ENCODE results near the gene WDR5.

Gene WDR5

DNA sequence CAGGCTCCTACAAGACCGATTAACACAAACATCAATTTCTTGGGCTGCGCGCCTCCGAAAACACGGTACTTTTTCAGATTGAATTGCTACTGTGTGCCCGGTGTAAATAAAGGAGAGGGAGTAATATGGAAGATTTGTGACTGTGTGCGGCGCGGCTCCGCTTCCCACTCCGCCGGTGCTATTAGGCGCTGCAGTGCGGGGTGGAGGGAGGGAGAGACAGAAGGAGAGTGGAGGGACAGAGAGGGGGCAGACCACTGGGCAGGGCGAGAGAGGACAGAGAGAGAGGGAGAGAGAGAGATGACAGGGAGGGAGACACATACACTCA lies 53.2 kb downstream of the WDR5 start:
- DNase-seq (ENCODE audit: low read depth), result no peak

DNA sequence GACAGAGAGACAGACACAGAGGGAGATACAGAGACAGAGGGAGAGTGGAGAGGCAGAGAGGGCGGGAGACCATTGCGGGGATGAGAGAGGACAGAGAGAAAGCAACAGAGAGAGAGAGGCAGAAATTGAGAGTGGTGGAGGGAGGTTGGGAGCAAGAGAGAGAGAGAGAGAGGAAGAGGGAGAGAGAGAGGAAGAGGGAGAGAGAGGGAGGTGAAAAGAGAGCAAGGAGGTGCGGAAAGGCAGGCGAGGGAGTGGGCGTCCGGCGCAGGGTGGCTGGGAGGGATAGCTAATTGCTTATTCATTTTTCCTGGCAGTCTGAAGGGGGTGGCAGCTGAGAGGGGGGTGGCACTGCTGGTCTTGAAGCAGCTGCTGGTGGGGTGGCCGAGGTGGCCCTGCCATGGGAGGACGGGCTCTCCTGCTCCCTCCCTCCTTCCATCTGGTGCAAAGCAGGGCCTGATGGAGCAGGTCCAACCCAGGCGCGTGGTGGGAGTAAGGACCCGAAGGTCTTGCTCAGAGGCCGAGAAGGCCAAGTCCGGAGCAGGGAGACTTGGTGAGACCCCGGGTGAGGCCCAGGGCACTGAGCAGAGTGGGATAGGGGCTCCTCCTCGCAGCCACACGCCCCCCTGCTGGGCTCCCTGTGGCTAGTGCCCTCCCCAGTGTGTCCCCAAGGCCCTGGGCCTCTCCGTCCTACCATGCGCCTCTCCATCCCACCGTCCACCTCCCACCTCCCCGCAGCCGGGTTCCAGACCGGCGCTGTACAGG lies 53.8 kb downstream of the WDR5 start:
- DNase-seq (ENCODE audit: low read depth), result no peak

- no peak for DNase-seq (ENCODE audit: low read depth)
Measured at GRCh38 chr9:134190232-134191121, 54.6 kb downstream of the WDR5 start.

DNA sequence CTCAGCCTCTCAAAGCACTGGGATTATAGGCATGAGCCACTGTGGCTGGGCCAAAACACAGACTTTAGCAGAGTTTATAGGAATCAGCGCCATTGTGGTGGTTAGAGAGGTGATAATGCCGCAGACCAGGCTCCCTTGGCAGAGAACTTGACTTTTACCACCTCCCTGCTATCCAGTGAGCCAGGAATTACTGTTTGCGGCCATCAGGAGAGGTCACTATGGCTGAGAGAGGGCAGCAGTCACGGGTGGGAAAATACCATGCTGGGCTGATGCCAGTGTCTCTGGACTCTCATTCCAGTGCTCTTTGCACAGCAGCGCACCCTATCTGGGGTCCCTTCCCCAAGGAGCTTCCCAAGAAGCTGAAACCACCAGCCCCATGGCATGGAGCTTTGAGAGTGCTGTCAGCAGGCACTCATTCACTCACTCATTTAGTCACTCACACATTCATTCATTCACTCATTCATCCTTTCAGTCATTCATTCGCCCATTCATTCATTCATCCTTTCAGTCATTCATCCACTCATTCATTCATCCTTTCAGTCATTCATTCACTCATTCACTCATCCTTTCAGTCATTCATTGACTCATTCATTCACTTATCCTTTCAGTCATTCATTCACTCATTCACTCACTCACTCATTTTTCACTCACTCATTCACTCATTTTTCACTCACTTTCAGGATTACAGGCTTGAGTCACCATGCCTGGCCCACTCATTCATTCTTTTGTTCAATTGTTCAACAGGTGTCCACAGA lies 55.8 kb downstream of the WDR5 start:
- DNase-seq (ENCODE audit: low read depth), result no peak

GRCh38 chr9:134192311-134192950 lies 56.5 kb downstream of the WDR5 start:
- DNase-seq (ENCODE audit: low read depth), result no peak

DNA sequence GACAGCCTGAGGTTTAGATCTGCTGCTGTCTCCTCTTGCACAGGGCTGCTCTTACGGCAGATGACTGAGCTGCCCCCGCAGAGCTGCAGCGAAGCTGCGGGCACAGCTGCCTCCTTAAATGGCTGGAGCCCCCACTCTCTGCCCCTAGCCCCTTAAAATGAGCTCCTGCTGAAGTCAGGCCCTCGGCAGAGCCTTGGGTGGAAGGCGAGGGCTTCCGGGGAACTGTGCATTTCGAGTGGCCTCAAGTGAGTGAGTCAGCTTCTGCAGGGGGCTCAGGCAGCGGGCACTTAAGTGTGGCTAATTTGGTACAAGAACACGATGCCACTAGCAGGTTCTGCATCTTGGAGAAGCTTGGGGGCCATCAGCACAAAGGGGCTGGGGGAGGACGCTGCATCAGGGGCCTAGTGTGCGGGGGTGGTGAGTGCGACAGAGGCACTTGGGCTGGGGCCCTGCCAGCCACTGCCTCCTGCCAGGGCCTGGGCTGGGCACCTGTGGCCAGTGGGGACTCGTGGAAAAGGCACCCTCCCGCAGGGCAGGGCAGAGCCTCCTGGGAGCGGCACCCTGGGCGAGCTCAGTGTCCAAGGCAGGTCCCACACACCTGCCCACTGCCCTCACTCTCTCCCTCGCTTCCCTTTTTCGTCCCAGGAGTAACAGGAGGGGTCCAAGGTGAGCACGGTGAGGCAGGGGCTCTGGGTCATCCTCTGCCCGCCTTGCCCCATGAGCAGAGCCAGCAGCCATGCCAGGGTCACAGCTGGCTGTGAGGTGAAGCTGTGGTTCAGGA lies 57.3 kb downstream of the WDR5 start:
- DNase-seq (ENCODE audit: low read depth), result no peak

DNA sequence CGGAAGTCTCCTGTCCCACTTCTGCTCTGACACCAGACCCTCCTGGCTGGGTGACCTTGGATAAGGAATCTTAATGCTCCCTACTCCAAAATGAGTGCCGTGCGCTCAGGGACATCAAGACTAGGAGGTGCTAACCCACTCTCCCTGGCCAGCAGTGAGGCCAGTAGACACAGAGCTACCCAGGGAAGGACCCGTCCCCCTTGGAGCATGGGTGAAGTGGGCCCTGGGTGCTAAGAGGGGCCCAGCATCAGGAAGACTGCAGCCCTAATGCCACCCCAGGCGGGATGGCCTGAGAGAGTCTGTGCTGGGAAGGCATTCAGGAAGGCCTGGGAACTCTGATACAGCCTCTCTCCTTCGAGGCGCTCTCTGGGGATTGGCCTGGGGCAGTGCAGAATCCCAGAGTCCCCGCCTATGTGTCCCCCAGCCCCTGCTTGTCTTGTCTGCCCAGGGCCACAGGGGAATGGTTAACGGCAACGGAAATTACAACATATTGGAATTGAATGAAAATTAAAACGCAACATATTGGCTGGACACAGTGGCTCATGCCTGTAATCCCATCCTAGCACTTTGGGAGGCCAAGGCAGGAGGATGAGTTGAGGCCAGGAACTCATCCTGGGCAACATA lies 58.1 kb downstream of the WDR5 start:
- DNase-seq (ENCODE audit: low read depth), result no peak

DNA sequence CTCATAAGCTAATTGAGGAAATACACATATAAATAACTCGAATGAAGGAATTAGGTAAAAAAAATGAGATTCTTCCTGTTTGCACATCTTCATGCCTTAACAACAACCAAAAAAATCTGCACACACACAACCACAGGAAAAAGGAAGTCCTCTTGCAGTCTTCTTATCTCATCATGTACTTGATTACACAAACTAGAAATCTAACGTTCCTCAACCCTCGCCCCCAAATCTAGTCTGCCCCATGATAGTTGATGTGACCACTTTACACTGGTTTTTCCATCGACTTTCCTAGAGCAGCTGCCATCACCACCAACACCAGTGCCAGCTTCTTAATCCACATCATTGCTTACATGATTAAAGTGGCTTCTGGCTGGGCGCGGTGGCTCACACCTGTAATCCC lies 59.7 kb downstream of the WDR5 start:
- no peak for DNase-seq (ENCODE audit: low read depth)

DNA sequence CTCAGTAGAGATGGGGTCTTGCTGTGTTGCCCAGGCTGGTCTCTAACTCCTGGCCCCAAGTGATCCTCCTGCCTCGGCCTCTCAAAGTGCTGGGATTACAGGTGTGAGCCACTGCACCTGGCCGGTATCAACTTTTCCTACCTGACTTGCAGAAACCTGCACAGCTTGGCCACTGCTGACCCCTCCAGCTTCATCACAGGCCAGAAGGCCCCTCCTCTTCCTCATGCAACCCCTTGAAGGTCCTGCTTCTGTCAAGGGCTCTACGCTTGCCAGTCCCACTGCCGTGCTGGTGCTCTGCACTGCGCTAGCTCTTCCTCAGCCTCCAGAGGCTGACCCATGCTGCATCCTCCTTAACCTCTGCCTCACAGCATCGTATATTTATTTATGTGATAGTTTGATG lies 61.0 kb downstream of the WDR5 start:
- no peak for DNase-seq (ENCODE audit: low read depth)

DNA sequence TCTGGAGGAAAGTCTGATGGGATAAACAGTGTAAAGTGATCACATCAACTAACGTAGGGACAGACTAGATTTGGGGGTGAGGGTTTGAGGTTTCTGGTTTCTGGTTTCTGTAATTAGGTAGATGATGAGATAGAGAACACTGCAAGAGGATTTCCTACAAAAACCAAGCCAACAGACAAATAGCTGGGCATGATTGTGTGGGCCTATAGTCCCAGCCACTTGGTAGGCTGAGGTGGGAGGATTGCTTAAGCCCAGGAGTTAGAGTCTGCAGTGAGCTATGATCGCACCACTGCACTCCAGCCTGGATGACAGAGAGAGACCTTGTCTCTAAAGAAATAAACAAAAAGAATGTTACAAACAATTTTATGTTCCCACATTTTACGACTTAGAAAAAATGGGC lies 62.9 kb downstream of the WDR5 start:
- no peak for DNase-seq (ENCODE audit: low read depth)

DNA sequence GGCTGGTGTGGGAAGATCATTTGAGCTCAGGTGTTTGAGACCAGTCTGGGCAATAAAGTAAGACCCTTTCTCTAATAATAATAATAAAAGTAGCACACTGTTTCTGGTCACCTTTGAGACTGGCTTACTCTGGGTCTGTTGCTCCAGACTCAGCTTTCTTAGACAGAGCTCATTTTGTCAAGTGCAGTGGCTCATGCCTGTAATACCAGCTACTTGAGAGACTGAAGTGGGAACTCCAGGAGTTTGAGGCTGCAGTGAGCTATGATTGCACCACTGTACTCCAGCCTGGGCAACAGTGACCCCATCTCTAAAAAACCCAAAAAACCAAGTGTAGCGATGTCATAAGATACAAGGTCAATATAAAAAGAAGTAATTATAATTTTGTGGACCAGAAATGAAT lies 64.8 kb downstream of the WDR5 start:
- DNase-seq (ENCODE audit: low read depth), result no peak

DNA sequence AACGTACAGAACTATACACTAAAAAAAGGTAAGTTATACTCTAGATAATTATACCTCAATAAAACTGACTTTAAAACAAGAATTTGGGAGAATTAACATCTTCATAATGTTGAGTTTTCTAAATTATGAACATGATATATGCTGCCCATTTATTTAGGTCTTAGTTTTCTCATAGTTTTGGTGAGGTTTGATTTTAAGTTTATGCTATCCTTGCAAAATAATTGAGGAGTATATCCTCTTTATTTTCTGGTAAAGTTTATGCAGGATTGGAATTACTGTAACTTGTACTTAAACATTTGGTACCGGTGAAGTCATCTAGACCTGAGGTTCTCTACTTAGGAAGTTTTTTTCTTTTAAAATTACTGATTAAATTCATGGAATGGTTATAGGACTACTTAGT lies 67.3 kb downstream of the WDR5 start:
- DNase-seq (ENCODE audit: low read depth), result no peak

DNA sequence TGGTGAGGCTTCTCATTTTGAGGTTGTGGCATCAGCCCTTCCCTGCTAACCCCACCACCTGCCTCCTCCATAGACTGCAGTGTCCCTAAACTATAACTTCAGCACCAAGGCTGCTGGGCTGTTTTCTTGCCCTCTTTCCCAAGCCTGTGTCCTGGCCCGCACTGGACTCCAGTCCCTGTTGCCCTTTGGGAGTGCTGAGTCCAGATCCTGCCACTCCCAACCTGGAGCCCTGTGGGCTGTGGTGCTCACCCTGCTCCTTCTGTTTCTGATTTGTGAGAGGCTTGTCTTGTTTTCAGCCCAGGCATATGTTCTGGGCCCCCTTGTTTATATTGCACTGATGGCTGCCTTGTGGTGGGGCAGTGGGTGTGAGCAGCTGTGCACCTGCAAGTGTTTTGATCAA lies 68.2 kb downstream of the WDR5 start:
- no peak for DNase-seq (ENCODE audit: low read depth)

- DNase-seq (ENCODE audit: low read depth), result no peak
Measured at GRCh38 chr9:134204991-134205578, 69.2 kb downstream of the WDR5 start.

DNA sequence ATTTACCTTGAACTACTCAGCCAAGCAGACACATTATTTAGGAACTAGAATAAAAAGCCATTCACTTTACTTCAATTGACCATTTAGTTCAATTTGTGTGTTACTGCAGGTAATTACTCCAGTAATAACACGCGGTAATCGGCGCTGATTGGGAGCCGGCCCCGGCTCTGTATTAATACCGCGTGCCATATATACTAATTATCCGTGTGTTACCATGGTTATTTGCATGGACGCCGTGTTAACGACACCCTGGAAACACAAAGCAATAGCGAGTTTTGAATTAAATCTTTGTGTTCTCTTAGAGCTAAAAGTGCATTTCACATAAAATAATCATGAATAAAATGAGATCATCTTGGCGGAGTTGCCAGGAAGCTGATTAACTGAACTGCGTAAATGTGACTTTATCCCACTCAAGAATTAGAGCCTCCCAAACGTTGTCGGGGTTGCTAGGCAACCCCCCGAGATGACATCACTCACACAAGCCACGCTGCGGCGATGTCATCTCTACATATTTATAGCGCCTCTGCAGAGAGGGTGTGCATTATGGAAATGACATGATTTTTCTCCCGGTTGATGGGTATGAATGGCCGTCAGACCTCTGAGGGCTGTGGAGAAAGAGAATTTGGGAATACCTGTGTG lies 69.9 kb downstream of the WDR5 start:
- DNase-seq (ENCODE audit: low read depth), result no peak

GRCh38 chr9:134206311-134207300 lies 70.7 kb downstream of the WDR5 start:
- DNase-seq (ENCODE audit: low read depth), result no peak

DNA sequence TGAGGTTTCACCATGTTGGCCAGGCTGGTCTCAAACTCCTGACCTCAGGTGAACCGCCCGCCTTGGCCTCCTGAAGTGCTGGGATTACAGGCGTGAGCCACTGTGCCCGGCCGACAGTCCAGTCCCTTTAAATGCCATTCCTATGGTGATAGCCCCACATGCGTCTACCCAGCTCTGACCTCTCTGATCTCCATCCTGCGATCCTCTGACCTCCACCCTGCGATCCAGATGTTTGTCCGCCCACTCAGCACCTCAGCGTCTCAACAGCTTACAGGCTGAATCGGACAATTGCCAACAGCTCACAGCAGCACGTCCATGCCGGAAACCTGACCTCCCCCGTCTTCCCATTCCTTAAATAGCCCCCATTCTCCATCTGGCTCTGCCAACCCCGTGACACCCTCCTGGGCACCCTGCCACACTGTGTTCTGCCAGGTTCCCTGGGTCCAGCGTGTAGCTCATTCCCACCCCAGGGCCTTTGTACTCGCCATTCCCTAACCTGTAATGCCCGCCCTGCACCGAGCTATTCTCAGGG lies 72.5 kb downstream of the WDR5 start:
- DNase-seq (ENCODE audit: low read depth), result no peak

- DNase-seq (ENCODE audit: low read depth), result no peak
Measured at GRCh38 chr9:134208981-134209725, 73.3 kb downstream of the WDR5 start.
